ENCODE data around the gene ZBP1. TPM values are rescaled to one million over a fixed set of nuclear protein-coding genes. Genes with fewer than 3 reads are reported as not detected.

ZBP1 gene
- total RNA-seq, 4 donors from 2014 or later: 0.08 to 1.7 (median 0.23) TPM

DNA sequence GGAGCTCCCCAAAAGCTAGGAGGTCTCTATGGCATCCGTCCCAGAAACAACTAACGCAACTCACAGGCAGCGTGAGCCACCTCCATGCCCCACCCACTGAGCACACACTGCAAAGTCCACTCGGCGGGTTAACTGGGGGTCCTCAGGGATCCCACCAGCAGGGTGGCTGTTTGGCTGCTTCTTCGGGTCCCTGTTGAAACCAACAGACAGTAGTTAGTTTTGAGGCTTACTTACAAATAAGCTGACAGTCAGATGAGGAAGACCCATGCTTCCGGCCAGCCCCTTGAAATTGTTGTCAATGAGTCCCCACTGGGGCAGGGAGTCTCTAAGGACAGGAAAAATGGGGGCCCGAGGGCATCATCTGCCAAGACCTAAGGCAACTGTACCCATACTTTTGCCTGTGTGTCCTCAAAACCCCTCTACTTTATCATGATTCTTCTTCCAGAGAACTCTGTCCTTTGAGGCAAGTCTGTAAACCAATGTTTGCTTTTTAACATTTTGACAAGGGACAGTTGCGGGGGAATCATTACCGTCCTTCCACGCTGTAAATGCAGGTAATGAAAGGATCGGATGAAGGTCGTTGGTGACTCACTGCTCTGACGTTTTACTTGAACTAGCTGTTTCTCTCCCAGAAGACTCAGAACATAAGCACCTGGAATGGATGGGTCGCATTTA is 61.5 kb downstream of the ZBP1 start:
- intact Hi-C loops (cut with DNase I): no loop called here
- peaks cover 0 to 30% (median 0%) of the 10 kb centered on the region in 4 donors for H3K27me3 ChIP-seq
- WGBS, 2 donors: 66 to 72% methylated on average over 12 to 15 of the region's 15 CpGs
- no peak for TF ChIP-seq CTCF (IDR thresholded peaks at IDR 0.05)
- no peak for TF ChIP-seq POLR2A (IDR thresholded peaks at IDR 0.05)
- H3K4me1 ChIP-seq: peaks cover 8 to 16% (median 9%) of the 10 kb centered on the region in 3 donors
- no peaks in the 10 kb centered on the region for H3K9me3 ChIP-seq
- H3K36me3 ChIP-seq: no peaks in the 10 kb centered on the region
- H3K4me3 ChIP-seq: no peak overlapping the region
- H3K27ac ChIP-seq: no peak overlapping the region
- DNase-seq: no peak

- peaks cover 8 to 16% (median 9%) of the 10 kb centered on the region in 3 donors for H3K4me1 ChIP-seq
- H3K27me3 ChIP-seq: peaks cover 0 to 30% (median 0%) of the 10 kb centered on the region in 4 donors
- H3K36me3 ChIP-seq: no peaks in the 10 kb centered on the region
- no peak overlapping the region for H3K4me3 ChIP-seq
- H3K27ac ChIP-seq: no peak overlapping the region
- TF ChIP-seq CTCF (IDR thresholded peaks at IDR 0.05) (no peak), POLR2A (IDR thresholded peaks at IDR 0.05) (no peak)
- DNase-seq: no peak
- 72 to 75% methylated on average over 9 of the region's 9 CpGs for WGBS, 2 donors
- no peaks in the 10 kb centered on the region for H3K9me3 ChIP-seq
- intact Hi-C loops (cut with DNase I): no loop called here
Measured at GRCh38 chr20:57557926-57558613, 62.2 kb downstream of the ZBP1 start.

GRCh38 chr20:57556980-57557274 is 63.3 kb downstream of the ZBP1 start:
- H3K9me3 ChIP-seq: no peaks in the 10 kb centered on the region
- H3K27ac ChIP-seq: no peak overlapping the region
- H3K4me1 ChIP-seq: peaks cover 8 to 16% (median 9%) of the 10 kb centered on the region in 3 donors
- no peaks in the 10 kb centered on the region for H3K36me3 ChIP-seq
- no peak for TF ChIP-seq CTCF (IDR thresholded peaks at IDR 0.05)
- no peak for TF ChIP-seq POLR2A (IDR thresholded peaks at IDR 0.05)
- 81 to 88% methylated on average over 3 of the region's 3 CpGs for WGBS, 2 donors
- no peak for DNase-seq
- peaks cover 0 to 30% (median 0%) of the 10 kb centered on the region in 4 donors for H3K27me3 ChIP-seq
- H3K4me3 ChIP-seq: no peak overlapping the region
- intact Hi-C loops (cut with DNase I): no loop called here

- 70 to 86% methylated on average over 11 of the region's 11 CpGs for WGBS, 2 donors
- peaks cover 0 to 30% (median 0%) of the 10 kb centered on the region in 4 donors for H3K27me3 ChIP-seq
- no peak for DNase-seq
- intact Hi-C loops (cut with DNase I): no loop called here
- H3K9me3 ChIP-seq: no peaks in the 10 kb centered on the region
- H3K36me3 ChIP-seq: no peaks in the 10 kb centered on the region
- H3K27ac ChIP-seq: no peak overlapping the region
- peaks cover 0 to 3% (median under 1%) of the 10 kb centered on the region in 3 donors for H3K4me1 ChIP-seq
- no peak overlapping the region for H3K4me3 ChIP-seq
- no peak for TF ChIP-seq CTCF (IDR thresholded peaks at IDR 0.05)
- no peak for TF ChIP-seq POLR2A (IDR thresholded peaks at IDR 0.05)
Measured at GRCh38 chr20:57555457-57556184, 64.6 kb downstream of the ZBP1 start.

Other genes starting within 250 kb of the ZBP1 start
- gene RBM38, start 229.0 kb downstream of the ZBP1 start, total RNA-seq: 10 to 100 TPM in 3 of 4 donors, 1 to 10 TPM in 1; 9.1 to 21.0 (median 13.3) TPM
- gene CTCFL, start 95.3 kb downstream of the ZBP1 start, total RNA-seq: under 1 TPM in 1 of 4 donors, not detected in 3; 0.19 TPM
- 1 to 10 TPM in 1 of 4 donors, under 1 TPM in 3; 0.38 to 1.4 (median 0.65) TPM for gene PCK1, start 59.3 kb downstream of the ZBP1 start, total RNA-seq
- gene PMEPA1, start 89.6 kb upstream of the ZBP1 start, total RNA-seq: 1 to 10 TPM in 3 of 4 donors, under 1 TPM in 1; 0.95 to 4.6 (median 2.6) TPM